ENCODE results near the gene MYRF. TPM values are rescaled to one million over a fixed set of nuclear protein-coding genes. Genes with fewer than 3 reads are reported as not detected.
A peak's percentile ranks its signal among the peaks of the same experiment; 100 is the strongest.

Gene MYRF
- total RNA-seq, 1 donor from 2014 or later = 10.4 TPM

GRCh38 chr11:61717286-61718033 lies 35.0 kb upstream of the MYRF start:
- ATAC-seq (peak; percentile 2), DNase-seq (ENCODE audit: low spot score) (no peak)
- intact Hi-C loops (cut with DNase I) = no loop called here

DNA sequence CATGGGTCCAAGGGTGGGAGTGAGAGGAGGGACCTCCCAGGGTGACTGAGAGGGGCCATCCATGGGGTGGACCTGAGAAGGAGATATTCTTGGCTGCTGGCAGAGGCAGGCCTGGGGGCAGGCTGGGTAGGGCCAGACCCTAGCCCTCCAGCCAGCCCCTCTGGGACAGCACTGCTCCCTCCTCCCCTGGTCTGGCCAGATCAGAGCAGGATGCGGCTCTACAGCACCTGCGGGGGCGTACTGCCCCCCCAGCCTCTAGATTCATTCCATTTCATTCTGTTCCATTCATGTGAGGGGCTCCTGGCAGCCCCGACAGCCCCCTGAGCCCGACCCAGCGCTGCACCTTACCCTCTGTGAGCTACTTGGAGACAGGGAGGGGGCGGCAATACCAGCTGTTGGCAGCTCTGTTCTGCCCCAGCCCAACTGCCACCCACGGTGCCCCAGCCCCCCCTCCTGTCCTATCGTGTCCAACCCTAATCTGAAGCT lies 34.3 kb upstream of the MYRF start:
- peak; percentile 20 for ATAC-seq
- intact Hi-C loops (cut with DNase I) = no loop called here
- no peak for DNase-seq (ENCODE audit: low spot score)

DNA sequence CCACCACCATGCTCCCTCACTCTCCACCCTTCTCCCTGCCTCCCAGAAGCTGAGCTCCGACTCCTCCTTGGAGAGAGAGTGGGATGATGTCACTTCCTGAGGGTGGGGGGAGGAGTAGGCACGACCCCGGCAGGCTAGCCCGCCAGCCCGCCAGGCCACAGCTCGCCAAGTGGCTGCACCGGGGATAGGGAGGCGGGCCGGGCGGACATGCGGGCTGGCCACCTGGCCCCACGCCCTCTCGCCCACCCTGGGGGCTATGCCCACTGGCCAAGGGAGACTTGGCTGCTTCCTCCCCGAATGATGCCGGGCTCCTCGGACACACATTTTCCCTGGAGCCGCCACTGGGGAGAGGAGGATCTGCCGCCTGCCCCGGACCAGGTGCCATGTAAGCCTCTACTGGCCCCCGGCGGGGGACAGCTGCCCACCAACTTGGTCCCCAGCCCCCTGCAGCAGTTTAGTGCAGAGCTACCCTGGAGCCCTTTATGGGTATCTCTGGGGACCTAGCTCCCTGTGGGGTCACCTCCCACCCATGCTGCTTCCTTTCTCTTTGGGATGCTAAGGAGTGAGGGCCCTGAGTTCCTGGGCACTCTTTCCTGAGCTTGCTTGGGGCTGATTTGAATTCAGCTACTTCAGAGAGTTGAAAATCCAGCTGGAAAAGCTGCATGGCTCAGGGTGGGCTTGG lies 33.7 kb upstream of the MYRF start:
- DNase-seq (ENCODE audit: low spot score) (peak; percentile 78), ATAC-seq (peak; percentile 82)
- intact Hi-C loops (cut with DNase I) = no loop called here

DNA sequence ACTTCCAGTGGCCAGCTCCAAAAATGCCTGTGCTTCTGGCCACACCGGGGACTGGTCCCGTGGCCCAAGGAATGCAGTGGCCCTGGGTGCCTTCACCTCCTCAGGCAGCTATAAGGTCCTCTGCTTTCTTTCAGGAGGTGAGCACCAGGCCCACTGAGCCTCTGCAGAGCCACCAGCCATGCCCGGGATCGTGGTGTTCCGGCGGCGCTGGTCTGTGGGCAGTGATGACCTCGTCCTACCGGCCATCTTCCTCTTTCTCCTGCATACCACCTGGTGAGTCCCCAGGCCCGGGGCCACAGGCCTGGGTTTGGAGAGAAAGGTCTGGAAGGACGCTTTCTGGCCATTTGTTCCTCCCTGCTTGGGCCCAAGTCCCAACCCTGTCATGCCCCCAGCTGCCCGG lies 32.5 kb upstream of the MYRF start:
- DNase-seq (ENCODE audit: low spot score) (no peak), ATAC-seq (no peak)
- intact Hi-C loops (cut with DNase I) = no loop called here

DNA sequence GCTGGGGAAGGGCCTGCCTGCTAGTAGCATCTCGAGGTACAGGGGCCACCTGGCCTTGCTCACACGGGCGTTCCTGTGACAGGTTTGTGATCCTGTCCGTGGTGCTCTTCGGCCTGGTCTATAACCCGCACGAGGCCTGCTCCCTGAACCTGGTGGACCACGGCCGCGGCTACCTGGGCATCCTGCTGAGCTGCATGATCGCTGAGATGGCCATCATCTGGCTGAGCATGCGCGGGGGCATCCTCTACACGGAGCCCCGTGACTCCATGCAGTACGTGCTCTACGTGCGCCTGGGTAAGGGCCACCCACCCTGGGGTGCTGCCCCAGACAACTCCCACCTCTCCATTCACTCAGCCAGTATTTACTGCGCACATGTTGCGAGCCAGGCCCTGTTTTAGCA lies 31.8 kb upstream of the MYRF start:
- no peak for ATAC-seq
- no peak for DNase-seq (ENCODE audit: low spot score)
- intact Hi-C loops (cut with DNase I) = no loop called here

GRCh38 chr11:61724437-61724836 lies 28.0 kb upstream of the MYRF start:
- DNase-seq (ENCODE audit: low spot score) (no peak), ATAC-seq (no peak)
- intact Hi-C loops (cut with DNase I) = no loop called here

DNA sequence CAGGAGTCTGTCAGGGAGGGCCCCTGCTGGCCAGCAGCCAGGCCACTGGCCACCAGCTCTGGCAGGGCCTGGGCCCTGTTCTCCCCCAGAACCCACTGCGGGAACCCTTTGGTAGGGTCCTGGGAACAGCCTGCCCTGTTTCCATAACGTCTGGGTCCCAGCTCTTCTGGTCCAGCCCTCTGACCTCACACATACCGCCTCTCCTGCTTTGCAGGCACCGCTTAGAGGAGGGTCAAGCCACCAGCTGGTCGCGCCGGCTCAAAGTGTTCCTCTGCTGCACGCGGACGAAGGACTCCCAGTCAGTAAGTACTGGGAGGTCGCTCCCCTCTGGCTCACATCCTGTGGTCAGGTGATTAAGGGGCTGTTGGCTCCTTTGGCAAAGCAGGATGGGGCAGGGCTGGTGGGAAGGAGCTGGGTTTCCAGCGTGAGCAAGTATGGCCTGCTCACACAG lies 26.6 kb upstream of the MYRF start:
- DNase-seq (ENCODE audit: low spot score) (no peak), ATAC-seq (no peak)
- intact Hi-C loops (cut with DNase I) = no loop called here

DNA sequence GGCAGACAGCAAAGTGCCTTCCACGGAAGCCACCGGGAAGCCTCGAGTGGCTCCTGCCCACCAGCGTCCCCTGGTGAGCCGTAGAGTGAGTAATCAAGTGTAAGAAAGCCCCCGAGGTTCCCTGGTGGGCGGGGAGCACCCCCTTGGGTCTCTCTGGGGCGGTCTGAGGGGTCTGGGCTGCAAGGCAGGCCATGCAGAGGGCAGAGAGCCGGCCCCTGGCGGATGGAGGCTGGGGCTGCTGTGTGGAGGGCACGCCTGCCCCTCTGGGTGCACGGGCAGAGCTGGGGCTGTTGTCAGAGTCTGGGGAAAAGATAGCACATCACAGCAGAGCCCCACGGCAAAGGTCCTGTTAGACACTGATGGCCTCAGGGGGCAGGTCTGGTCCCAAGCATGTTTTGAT lies 25.7 kb upstream of the MYRF start:
- intact Hi-C loops (cut with DNase I) = no loop called here

DNA sequence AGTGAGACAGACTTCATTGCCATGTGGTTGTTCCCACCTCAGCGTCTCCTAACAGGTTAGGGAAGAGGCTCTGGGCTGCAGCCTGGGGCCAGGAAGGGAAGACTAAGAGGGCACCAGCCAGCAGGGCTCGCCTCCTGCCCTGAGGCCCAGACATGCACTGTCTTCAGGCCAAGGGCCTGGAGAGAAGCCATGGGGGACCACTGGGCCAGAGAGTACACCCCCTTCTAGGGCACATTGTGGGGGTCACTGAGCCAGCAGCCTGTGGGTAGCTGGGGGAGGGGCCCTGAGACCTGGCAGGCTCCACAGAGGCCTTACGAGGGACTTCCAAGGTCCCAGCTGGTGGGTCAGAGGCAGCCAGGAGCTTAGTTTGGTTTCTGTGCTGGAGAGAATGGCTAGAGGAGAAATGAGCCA lies 25.0 kb upstream of the MYRF start:
- DNase-seq (ENCODE audit: low spot score) = no peak

More for the DNA sequence above, 25.7 kb upstream of the MYRF start:
- DNase-seq (ENCODE audit: low spot score) (no peak), ATAC-seq (no peak)

GRCh38 chr11:61728066-61728939 lies 24.1 kb upstream of the MYRF start:
- intact Hi-C loops (cut with DNase I) = no loop called here
- ATAC-seq (no peak), DNase-seq (ENCODE audit: low spot score) (no peak)

More for the DNA sequence above, 25.0 kb upstream of the MYRF start:
- intact Hi-C loops (cut with DNase I) = no loop called here
- ATAC-seq = no peak

GRCh38 chr11:61728940-61729219 lies 23.6 kb upstream of the MYRF start:
- DNase-seq (ENCODE audit: low spot score) (no peak), ATAC-seq (no peak)
- intact Hi-C loops (cut with DNase I) = no loop called here

DNA sequence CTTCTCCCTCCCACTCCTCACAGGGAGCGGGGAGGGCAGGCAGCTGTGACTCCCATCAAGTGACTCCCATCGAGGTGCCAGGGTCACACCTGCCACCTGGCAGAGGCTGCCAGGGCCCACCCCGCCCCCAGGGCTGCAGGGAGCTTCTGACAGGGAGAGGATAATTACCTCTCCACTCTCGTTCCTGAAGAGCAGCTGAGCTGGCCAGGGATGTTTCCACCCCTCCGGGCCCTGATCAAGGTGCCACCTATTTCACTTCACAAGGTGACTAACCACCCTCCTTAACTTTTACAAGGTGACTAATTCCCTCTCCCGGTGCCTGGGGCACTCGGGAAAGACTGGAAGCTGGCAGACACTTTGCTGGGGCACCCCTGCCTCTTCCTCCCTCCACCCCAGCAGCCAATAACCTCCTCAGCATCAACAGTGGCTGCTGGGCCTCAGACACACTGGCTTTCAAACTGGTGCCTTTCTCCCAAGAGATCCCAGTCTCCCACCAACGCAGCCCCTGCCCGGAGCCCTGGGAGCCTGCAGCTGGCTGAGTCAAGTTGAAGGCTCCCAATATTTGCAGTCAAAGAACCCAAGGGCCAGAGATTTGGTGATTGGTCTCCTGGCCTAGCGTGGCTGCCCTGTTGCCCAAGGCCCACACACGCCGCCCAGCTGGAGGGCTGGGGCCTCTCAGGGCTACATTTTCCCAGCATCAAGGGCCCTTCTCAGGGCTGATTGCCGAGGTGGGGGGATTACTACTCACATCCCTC lies 22.0 kb upstream of the MYRF start:
- ATAC-seq = no peak
- intact Hi-C loops (cut with DNase I) = loop anchor here (5.0 kb wide), 1 partner anchor 48 kb away; the partner anchor contains the start of gene DAGLA
- DNase-seq (ENCODE audit: low spot score) = no peak

DNA sequence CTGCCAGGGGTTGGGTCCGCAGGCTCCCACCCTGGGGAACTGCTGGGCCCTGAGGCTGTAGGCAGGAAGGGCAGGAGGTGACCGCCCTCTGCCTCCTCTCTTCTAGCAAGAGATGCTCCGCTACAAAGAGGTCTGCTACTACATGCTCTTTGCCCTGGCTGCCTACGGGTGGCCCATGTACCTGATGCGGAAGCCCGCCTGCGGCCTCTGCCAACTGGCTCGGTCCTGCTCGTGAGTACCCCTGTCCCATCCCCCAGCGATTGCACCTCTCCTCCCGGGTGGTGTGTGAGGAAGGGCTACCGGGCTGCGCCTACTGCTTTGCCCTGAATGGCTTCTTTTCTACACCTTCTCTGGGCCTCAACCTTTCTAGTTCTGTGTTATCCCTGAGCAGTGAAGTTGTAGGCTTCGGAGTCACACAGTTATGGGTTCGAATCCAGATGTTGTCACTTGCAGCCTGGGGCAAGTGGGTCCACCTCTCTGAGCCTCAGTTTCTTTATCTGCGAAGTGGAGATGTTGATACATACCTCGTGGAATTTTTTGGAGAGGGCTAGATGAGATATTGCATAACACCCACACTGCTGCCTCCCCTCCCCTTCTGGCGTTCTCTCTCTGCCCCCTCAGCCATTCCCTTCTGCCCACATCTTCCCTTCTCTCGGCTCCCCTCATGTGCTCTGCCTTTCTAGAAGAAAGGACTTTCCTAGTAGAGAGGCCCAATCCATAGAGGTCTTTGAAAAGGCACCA lies 21.1 kb upstream of the MYRF start:
- DNase-seq (ENCODE audit: low spot score) (no peak), ATAC-seq (no peak)
- intact Hi-C loops (cut with DNase I) = loop anchor here (5.0 kb wide), 1 partner anchor 49 kb away; the partner anchor contains the start of gene DAGLA

DNA sequence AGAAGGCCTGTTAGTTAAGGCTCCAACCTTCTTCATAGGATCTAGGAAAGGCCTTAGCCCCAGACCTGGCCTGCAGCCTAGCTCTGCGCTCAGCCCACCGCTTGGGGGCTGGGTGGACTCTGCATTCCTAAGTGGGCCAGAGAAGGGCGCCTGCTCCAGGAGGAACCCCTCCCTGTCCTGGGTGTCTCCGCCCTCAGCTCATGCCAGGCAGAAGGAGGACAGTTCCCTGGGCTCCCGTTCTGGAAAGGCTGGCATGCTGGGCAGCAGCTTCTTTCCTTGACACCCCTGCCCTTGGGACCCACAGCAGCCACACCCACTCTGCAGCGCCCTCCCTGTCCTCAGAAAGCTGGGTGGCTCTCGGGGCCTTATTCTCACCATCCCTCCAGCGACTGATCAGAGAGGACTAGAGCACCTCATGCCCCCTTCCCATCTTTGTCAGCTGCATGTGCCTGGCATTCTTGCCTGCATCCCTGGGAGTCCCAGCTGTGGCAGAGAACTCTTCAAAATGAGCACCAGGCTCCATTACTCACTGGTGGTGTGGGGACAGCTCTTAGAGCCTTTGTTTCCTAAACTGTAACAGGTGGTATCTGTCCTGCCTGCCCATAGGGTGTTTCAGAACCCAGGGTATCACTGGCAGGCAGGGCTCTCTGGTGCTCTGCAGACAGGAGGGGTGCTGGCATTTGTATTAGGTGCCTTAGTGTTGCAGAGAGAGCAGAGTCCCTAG lies 20.3 kb upstream of the MYRF start:
- peak; percentile 32 for ATAC-seq

GRCh38 chr11:61732705-61733104 lies 19.7 kb upstream of the MYRF start:
- ATAC-seq = peak; percentile 43
- intact Hi-C loops (cut with DNase I) = loop anchor here (5.0 kb wide), 1 partner anchor 50 kb away; the partner anchor contains the start of gene DAGLA
- DNase-seq (ENCODE audit: low spot score) = no peak

More for the DNA sequence above, 20.3 kb upstream of the MYRF start:
- intact Hi-C loops (cut with DNase I) = loop anchor here (5.0 kb wide), 1 partner anchor 50 kb away; the partner anchor contains the start of gene DAGLA
- DNase-seq (ENCODE audit: low spot score) = no peak

- intact Hi-C loops (cut with DNase I) = loop anchor here (5.0 kb wide), 1 partner anchor 51 kb away; the partner anchor contains the start of gene DAGLA
- DNase-seq (ENCODE audit: low spot score) (peak; percentile 95), ATAC-seq (peak; percentile 90)
Observed at GRCh38 chr11:61733120-61733978, 19.1 kb upstream of the MYRF start.

Measured in sciatic nerve (tissue), 2 donors.